Suprapubic skin (tissue), 4 donors: ENCODE measurements around the gene P2RY12.

ENCODE experiments used
- EP300 ChIP-seq: sonication (generic); formaldehyde crosslinking; IDR thresholded peaks from one replicate; pipeline ENCODE4 v1.6.1; 2017; ENCODE audit warnings: antibody characterized with exemption
- POLR2A ChIP-seq, 2 donors: fragments of 450-650 bp; IDR thresholded peaks; one replicate each; pipeline ENCODE4 v1.6.1; 2017; ENCODE audit warnings: antibody characterized with exemption in 2 of 2, mild to moderate bottlenecking in 2 of 2, moderate library complexity in 2 of 2
- POLR2AphosphoS5 ChIP-seq, 3 donors: sonication (generic); formaldehyde crosslinking; IDR thresholded peaks; one replicate each; pipeline ENCODE4 v1.6.1; 2017; ENCODE audit warnings: antibody characterized with exemption in 3 of 3
- TF ChIP-seq, protein P1 (sequence below), 2 donors: fragments of 200-600 bp in 1 of 2; fragments of 450-650 bp in 1 of 2; sonication (generic) in 1 of 2; IDR thresholded peaks; one replicate each; pipeline ENCODE4 v1.5.1; 2016 to 2019; ENCODE audit warnings: antibody characterized with exemption in 2 of 2, mild to moderate bottlenecking in 1 of 2, moderate library complexity in 1 of 2

DNA sequence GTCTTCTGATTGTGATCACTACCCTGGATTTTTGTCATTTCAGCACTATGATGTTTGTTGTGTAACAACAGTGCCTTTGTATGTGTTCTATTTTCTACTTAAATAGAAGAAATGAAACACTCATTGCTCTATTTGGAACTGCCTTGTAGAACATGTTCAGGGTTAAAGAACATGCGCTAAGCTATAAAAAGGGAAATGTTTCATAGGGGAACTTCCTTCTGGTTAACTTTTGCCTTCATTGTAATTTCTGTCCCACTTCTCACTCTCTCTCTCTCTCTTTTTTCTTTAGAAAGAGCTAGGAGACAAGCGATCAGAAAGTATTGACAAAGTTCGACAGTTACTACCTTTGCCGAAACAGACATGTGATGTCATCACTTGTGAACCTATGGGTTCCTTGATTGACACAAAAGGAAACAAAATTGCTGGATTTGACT, at the start of gene P2RY12:
- TF ChIP-seq, protein P1, sequence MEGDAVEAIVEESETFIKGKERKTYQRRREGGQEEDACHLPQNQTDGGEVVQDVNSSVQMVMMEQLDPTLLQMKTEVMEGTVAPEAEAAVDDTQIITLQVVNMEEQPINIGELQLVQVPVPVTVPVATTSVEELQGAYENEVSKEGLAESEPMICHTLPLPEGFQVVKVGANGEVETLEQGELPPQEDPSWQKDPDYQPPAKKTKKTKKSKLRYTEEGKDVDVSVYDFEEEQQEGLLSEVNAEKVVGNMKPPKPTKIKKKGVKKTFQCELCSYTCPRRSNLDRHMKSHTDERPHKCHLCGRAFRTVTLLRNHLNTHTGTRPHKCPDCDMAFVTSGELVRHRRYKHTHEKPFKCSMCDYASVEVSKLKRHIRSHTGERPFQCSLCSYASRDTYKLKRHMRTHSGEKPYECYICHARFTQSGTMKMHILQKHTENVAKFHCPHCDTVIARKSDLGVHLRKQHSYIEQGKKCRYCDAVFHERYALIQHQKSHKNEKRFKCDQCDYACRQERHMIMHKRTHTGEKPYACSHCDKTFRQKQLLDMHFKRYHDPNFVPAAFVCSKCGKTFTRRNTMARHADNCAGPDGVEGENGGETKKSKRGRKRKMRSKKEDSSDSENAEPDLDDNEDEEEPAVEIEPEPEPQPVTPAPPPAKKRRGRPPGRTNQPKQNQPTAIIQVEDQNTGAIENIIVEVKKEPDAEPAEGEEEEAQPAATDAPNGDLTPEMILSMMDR (IDR thresholded peaks at IDR 0.05) = no peak
- TF ChIP-seq POLR2A (IDR thresholded peaks at IDR 0.05) (no peak), POLR2AphosphoS5 (IDR thresholded peaks at IDR 0.05) (no peak), EP300 (no peak)
